MM.1S (cell line): ENCODE data around the gene STK16.

Experiments
- EZH2 ChIP-seq: fragments of 300-600 bp; sonication (generic); optimal IDR thresholded peaks from 2 replicates; pipeline ENCODE3; 2017; ENCODE audit warnings: low read depth, mild to moderate bottlenecking, antibody characterized with exemption, low read length, mixed read lengths
- TF ChIP-seq, protein P1 (sequence below): fragments of 300-600 bp; sonication (generic); IDR thresholded peaks from 2 replicates; pipeline ENCODE4 v1.5.1; 2016; ENCODE audit warnings: antibody characterized with exemption, low read length, mixed read lengths

- no peak for TF ChIP-seq EZH2
- TF ChIP-seq, protein P1, sequence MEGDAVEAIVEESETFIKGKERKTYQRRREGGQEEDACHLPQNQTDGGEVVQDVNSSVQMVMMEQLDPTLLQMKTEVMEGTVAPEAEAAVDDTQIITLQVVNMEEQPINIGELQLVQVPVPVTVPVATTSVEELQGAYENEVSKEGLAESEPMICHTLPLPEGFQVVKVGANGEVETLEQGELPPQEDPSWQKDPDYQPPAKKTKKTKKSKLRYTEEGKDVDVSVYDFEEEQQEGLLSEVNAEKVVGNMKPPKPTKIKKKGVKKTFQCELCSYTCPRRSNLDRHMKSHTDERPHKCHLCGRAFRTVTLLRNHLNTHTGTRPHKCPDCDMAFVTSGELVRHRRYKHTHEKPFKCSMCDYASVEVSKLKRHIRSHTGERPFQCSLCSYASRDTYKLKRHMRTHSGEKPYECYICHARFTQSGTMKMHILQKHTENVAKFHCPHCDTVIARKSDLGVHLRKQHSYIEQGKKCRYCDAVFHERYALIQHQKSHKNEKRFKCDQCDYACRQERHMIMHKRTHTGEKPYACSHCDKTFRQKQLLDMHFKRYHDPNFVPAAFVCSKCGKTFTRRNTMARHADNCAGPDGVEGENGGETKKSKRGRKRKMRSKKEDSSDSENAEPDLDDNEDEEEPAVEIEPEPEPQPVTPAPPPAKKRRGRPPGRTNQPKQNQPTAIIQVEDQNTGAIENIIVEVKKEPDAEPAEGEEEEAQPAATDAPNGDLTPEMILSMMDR = no peak
Measured at GRCh38 chr2:219245148-219245898, at the start of gene STK16, which contains the start of gene GLB1L.
